ENCODE measurements around the gene SPOCK2.

DNA sequence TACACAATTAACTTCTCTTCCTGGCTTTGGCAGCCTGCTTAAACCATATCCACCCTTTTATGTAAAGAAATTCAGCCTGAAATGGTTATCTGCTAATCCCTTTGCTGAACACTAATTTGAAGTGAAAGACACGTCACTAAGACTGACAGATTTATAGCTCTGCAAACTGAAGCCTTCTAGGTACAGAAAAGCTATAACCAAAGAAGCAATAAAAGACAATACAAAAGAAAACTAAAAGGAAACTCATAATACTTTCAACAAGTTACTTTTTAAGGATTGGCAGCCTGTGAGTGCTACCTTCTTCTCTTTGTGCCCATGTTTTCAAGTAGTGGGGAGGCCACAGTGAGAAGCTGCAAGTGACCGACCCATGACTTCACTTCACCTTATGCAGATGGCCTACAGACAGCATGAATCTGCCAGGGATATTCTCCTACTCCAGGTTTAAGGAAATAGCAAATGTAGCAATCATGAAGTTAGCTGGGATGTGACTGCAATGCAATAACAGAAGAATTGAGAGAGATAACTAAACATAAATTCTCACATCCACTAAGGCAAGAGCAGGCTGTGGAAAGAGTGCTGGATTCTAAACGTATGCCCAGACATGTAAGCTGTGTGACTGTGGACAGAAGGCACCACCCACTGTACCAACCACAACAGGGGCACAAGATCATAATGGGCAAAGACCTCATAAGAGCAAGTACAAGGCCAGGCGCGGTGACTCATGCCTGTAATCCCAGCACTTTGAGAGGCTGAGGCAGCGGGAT, 10.7 kb upstream of the SPOCK2 start:
- TF ChIP-seq EP300 (IDR thresholded peaks at IDR 0.05): no peak
- no peak for TF ChIP-seq CTCF (IDR thresholded peaks at IDR 0.05)
- TF ChIP-seq POLR2AphosphoS5 (IDR thresholded peaks at IDR 0.05): no peak
- TF ChIP-seq POLR2A (IDR thresholded peaks at IDR 0.05; ENCODE audit: low read depth): no peak

All from esophagus muscularis mucosa (tissue), 4 donors.